ENCODE measurements around the gene IZUMO4.
A peak's percentile ranks its signal among the peaks of the same experiment; 100 is the strongest.
"Not testable (repeated sequence)": the region's sequence is repeated elsewhere in the genome, so short reads cannot be mapped to it uniquely, and the experiment has no call there.

IZUMO4 gene

DNA sequence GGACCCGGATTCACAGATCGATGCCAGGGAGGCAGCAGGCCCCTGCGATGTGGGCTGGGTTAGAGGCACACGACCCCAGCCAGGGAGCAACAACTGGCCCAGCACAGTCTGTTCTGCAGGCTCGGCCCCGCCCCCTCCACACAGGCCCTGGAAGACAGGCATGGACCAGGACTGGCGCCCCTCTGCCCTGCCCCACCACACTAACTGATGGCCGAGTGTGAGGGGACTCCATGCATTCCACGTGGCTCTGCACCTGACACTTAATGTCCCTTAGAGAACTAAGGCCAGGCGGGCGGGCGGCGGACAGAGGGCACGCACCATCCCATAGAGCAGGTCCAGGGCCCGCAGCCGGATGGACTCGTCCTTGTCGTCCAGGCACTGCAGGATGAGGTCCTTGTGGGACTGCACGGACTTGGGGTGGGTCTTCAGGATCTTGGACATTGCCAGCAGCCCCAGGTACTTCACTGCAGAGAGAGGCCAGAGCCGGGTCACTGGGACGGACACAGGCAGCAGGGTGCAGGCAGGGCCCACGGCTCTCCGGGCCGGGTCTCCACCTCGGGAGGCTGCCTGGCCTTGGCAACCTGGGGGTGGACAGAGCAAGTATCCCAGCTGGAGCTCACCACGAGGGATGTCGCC lies 24.8 kb downstream of the IZUMO4 start:
- no peak for DNase-seq (ENCODE audit: insufficient read length)
- FAIRE-seq, result no peak
- TF ChIP-seq POLR2AphosphoS5 (IDR thresholded peaks at IDR 0.05; ENCODE audit: low read depth, low read length), result no peak
- TF ChIP-seq TAF1 (IDR thresholded peaks at IDR 0.05; ENCODE audit: borderline replicate concordance, low read depth, low read length), result no peak
- TF ChIP-seq POLR2A (IDR thresholded peaks at IDR 0.05; ENCODE audit: low read depth, low read length), result no peak

DNA sequence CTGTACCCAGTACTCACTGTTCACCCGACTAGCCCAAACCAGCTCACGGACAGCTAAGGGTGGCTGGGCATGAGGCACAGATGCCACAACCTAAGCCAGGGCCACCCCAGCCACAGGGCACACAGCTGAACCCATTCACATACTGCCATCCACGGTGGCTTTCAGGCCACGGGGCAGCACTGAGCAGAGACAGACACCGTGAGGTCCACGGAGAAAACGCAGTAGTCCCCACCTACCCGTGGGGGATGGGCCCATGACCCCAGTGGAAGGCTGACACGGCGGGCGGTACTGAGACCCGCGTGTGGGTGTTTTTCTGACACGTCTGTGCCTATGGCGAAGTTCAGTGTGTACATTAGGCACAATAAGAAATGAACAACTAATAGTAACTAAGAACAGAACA lies 25.5 kb downstream of the IZUMO4 start:
- no peak for TF ChIP-seq POLR2A (IDR thresholded peaks at IDR 0.05; ENCODE audit: low read depth, low read length)
- TF ChIP-seq POLR2AphosphoS5 (IDR thresholded peaks at IDR 0.05; ENCODE audit: low read depth, low read length), result no peak
- TF ChIP-seq TAF1 (IDR thresholded peaks at IDR 0.05; ENCODE audit: borderline replicate concordance, low read depth, low read length), result no peak
- FAIRE-seq (no peak), DNase-seq (ENCODE audit: insufficient read length) (no peak)

DNA sequence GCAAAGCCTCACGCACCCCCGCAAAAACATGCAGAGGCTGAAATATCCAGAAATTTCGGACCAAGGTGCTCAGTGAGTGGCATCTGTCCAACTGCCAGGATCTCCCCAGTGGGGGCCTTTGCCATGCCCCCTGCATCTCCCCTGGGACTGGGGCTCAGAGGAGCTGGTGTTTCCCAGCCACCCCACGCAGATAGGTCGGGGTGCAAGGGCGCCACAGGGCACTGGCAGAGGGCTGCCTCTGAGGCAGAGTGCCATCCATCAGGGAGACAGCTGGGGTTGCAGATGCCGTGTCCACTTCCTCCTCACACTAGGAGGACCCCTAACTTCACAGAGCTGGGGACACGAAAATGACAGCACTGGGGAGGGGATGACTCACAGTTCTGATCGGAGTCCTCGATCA lies 26.3 kb downstream of the IZUMO4 start:
- no peak for TF ChIP-seq POLR2A (IDR thresholded peaks at IDR 0.05; ENCODE audit: low read depth, low read length)
- no peak for TF ChIP-seq TAF1 (IDR thresholded peaks at IDR 0.05; ENCODE audit: borderline replicate concordance, low read depth, low read length)
- TF ChIP-seq POLR2AphosphoS5 (IDR thresholded peaks at IDR 0.05; ENCODE audit: low read depth, low read length), result no peak
- FAIRE-seq (no peak), DNase-seq (ENCODE audit: insufficient read length) (no peak)

DNA sequence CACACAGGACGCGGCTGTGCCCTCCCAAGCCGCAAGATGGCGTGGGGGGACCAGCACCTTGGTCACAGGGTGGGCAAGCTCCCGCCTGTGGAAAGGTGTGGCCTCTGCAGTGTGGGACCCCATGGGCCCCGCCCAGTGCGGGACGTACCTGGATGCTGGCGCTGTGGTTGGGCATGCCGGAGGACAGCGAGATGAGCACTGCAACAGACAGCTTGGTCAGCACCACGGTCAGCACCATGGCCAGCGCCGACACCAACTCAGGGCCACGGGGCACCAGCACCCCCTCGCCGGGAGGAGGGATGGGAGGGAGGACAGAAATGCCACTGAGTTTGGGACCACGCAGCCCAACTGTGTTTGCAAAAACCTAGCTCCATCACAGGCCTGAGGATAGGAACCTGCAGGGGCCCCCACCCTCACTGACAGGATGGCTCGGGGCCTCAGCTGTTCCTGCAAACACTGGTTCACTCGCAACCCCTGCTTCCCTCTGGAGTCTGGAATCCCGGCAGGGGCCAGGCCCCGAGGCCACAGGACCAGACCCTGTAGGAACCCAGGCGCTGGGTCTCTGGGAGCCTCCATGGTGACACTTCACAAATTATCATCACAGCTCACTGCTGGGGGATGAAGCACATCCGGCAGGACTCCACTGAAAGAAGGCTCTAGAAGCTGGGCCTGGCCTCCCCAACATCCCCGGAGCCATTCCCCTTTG lies 27.1 kb downstream of the IZUMO4 start:
- TF ChIP-seq POLR2AphosphoS5 (IDR thresholded peaks at IDR 0.05; ENCODE audit: low read depth, low read length) (no peak), POLR2A (IDR thresholded peaks at IDR 0.05; ENCODE audit: low read depth, low read length) (no peak), TAF1 (IDR thresholded peaks at IDR 0.05; ENCODE audit: borderline replicate concordance, low read depth, low read length) (no peak)
- FAIRE-seq, result no peak
- DNase-seq (ENCODE audit: insufficient read length), result no peak

DNA sequence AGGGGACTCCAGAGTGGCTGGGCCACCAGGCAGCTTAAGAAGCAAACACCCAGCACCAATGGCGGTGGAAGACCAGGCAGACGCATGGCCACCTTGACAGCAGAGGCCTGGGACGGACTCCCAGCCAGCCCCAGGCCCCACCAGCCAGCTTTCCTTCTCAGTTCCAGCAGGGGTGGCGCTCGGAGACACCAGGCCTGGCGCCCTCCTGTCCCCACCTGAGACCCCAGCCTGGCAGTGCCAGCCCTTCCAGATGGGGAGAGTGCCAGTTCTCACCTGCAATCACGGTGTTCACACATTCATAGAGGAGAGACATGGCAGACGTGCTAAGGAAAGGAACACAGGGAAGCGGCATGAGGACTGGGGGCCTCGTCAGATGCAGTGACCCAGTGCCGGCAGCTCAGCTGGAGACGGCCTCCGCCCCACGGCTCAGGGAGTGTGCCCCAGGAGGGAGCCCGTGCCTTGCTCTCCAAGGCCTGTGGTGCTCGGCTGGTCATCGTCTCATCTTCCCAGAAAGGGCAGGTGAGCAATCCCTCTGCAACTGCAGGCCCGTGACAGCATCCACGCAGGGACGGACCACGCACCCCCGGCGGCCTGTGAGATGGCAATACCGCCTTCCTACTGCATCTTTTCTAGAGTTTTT lies 30.3 kb downstream of the IZUMO4 start:
- no peak for DNase-seq (ENCODE audit: insufficient read length)
- TF ChIP-seq TAF1 (IDR thresholded peaks at IDR 0.05; ENCODE audit: borderline replicate concordance, low read depth, low read length), result no peak
- TF ChIP-seq POLR2A (IDR thresholded peaks at IDR 0.05; ENCODE audit: low read depth, low read length), result no peak
- no peak for TF ChIP-seq POLR2AphosphoS5 (IDR thresholded peaks at IDR 0.05; ENCODE audit: low read depth, low read length)
- no peak for FAIRE-seq

DNA sequence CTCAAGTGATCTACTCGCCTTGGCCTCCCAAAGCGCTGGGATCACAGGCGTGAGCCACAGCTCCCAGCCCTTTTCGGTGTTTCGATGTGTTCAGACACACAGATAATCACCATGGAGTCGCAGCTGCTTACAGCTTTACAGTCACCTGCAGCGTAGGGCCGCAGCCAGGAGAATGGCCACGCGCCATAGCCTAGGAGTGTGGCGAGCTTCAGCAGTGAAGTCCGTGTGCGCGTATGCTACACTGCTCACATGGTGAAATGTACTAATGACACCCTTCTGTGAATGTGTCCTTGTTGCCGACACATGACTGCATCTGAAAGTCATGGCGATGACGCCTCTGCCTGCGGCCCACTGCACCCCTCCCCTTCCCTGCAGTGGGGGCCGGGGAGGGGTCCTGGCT lies 31.0 kb downstream of the IZUMO4 start:
- TF ChIP-seq POLR2A (IDR thresholded peaks at IDR 0.05; ENCODE audit: low read depth, low read length), result no peak
- no peak for TF ChIP-seq POLR2AphosphoS5 (IDR thresholded peaks at IDR 0.05; ENCODE audit: low read depth, low read length)
- TF ChIP-seq TAF1 (IDR thresholded peaks at IDR 0.05; ENCODE audit: borderline replicate concordance, low read depth, low read length), result no peak
- DNase-seq (ENCODE audit: insufficient read length) (no peak), FAIRE-seq (no peak)

DNA sequence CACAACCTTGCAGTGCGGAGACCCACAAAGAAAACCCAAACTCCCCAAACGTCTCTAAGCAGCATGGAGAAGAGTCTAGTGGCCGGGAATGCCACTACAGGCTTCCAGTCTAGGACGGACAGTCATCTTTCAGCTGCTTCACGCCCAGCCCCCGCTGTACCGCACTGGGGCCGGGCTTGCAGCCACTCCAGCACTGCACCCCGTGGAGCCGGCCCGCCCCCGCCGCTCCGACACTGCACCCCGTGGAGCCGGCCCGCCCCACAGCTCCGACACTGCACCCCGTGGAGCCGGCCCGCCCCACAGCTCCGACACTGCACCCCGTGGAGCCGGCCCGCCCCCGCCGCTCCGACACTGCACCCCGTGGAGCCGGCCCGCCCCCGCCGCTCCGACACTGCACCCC lies 31.5 kb downstream of the IZUMO4 start:
- FAIRE-seq; DNase-seq (ENCODE audit: insufficient read length): not testable (repeated sequence)

DNA sequence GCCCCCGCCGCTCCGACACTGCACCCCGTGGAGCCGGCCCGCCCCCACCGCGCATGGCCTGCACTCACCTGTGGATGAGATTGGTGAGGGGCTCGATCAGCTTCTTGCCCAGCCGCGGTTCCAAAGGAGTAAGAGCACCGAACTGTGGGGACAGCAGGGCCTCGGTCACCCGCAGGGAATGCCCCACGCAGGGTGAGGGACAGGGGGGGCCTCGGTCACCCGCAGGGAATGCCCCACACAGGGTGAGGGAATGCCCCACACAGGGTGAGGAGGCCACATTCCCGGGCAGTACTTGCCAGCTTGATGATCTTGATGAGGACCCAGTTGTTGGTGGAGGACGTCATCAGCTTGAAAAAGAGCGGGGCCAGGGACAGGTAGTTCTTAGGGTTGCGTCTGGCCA lies 32.3 kb downstream of the IZUMO4 start:
- TF ChIP-seq TAF1 (IDR thresholded peaks at IDR 0.05; ENCODE audit: borderline replicate concordance, low read depth, low read length) (no peak), POLR2A (IDR thresholded peaks at IDR 0.05; ENCODE audit: low read depth, low read length) (no peak), POLR2AphosphoS5 (IDR thresholded peaks at IDR 0.05; ENCODE audit: low read depth, low read length) (no peak)
- DNase-seq (ENCODE audit: insufficient read length) (no peak), FAIRE-seq (no peak)

DNA sequence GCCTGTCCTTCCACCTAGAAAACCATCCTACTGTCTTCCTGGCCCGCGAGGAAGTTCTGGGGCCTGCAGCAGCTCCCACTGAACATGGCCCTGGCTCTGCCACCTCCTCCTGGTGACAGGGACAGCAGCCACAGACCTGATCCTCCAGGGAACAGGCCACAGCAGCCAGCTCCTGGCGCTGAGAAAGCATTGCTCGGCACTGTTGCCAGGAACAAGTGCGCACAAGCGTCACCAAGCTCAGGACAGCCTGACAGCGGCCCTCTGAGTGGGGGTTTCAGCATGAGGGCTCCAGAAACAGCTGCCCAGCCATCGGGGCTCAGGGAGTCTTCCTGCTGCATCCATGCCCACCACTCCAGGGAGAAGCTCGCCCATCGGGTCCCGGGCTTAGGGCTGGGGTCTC lies 32.8 kb downstream of the IZUMO4 start:
- no peak for FAIRE-seq
- TF ChIP-seq TAF1 (IDR thresholded peaks at IDR 0.05; ENCODE audit: borderline replicate concordance, low read depth, low read length) (no peak), POLR2A (IDR thresholded peaks at IDR 0.05; ENCODE audit: low read depth, low read length) (no peak; the same call in 1 of the 2 replicates), POLR2AphosphoS5 (IDR thresholded peaks at IDR 0.05; ENCODE audit: low read depth, low read length) (no peak)

DNA sequence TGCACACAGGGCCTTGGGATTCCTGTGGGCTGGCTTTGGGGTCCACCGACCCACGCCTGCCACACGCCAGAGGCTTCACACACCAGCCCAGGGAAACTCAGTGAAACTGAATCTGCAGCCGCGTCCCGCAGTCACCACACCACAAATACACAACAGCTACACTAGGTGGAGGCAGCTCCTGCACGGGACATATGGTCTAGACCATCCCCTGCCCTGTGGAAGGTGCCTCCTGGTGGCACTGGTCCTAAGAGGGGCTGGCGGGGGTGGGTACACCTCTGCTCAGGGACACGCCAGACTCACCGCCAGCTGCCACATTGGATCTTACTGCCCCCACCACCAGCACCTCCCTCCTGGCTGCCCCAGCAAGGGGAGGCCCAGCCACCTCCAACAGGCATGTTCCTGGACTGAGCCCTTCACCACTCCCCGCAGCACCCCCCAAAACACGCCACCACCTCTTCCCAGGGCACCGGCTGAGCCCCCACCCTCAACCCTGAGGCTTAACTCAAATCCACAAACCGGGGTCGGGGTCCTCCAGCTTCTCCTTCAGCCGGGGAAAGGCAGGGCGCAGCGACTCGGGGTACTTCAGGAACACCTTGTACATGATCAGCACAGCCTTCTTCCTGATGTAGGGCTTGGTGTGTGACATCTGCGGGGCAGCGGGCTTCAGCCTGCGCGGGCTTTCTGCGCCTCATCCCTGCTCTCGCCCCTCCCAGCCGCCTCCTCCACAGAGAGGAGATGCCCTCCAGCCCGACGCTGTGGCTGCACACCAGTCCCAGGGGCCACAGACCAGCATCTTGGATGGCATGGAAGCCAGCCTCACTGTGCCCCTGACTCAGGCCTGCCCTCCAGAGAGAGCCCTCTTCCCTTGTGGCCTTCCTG lies 33.4 kb downstream of the IZUMO4 start:
- FAIRE-seq, result no peak
- TF ChIP-seq POLR2A (IDR thresholded peaks at IDR 0.05; ENCODE audit: low read depth, low read length) (0 out of 2 replicates have a peak, but pooled peaks have one; percentile 35), POLR2AphosphoS5 (IDR thresholded peaks at IDR 0.05; ENCODE audit: low read depth, low read length) (no peak)

More for the DNA sequence above, 32.8 kb downstream of the IZUMO4 start:
- no peak for DNase-seq (ENCODE audit: insufficient read length)

DNA sequence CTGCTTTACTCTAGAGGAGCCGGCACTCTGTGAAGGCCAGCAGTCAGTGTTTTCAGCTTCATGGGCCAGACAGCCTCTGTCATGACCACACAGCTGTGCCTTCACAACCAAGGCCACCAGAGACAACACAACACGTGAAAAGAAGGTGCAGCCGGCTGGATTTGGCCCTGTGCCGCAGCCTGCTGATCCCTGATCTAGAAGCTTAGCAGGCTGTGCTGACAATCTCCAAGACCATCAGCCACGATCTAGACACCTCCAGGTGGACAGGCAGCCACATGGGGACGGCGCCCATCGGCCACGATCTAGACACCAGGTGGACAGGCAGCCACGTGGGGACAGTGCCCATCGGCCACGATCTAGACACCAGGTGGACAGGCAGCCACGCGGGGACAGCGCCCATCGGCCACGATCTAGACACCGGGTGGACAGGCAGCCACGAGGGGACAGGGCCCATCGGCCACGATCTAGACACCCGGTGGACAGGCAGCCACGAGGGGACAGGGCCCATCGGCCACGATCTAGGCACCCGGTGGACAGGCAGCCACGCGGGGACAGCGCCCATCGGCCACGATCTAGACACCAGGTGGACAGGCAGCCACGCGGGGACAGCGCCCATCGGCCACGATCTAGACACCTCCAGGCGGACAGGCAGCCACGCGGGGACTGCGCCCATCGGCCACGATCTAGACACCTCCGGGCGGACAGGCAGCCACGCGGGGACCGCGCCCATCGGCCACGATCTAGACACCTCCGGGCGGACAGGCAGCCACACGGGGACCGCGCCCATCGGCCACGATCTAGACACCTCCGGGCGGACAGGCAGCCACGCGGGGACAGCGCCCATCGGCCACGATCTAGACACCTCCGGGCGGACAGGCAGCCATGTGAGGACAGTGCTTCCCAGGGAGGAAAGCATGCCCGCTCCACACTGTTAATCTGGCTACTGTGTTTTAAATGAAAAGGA lies 34.6 kb downstream of the IZUMO4 start:
- DNase-seq (ENCODE audit: insufficient read length); FAIRE-seq: not testable (repeated sequence)

More for the DNA sequence above, 33.4 kb downstream of the IZUMO4 start:
- DNase-seq (ENCODE audit: insufficient read length), result no peak

Measured in GM12892 (cell line).